Liver (tissue), 9 donors: Measurements from ENCODE around the gene C16orf74. TPM values are rescaled to one million over a fixed set of nuclear protein-coding genes. Genes with fewer than 3 reads are reported as not detected.

Experiments
- DNase-seq: peaks from one replicate; pipeline ENCODE4 v3.0.0-alpha.2; 2017; ENCODE audit warnings: low spot score
- H3K27ac ChIP-seq, 2 donors: one replicate each; pipeline ENCODE4 v1.7.0; 2013; ENCODE audit warnings: inconsistent platforms in 2 of 2, low read length in 2 of 2, control low read depth in 1 of 2, low read depth in 1 of 2, mild to moderate bottlenecking in 1 of 2
- H3K27me3 ChIP-seq, 4 donors: one replicate each; pipeline versions ENCODE4 v1.6.1 to v1.7.0; 2013; ENCODE audit warnings: low read length in 3 of 4, inconsistent platforms in 1 of 4, mild to moderate bottlenecking in 1 of 4, moderate library complexity in 1 of 4; ENCODE audit not compliant: control insufficient read depth in 4 of 4, insufficient read depth in 4 of 4
- H3K36me3 ChIP-seq, 4 donors: one replicate each; pipeline versions ENCODE4 v1.6.1 to v1.7.0; 2013; ENCODE audit warnings: low read length in 3 of 4, mild to moderate bottlenecking in 3 of 4, low read depth in 1 of 4, moderate library complexity in 1 of 4; ENCODE audit not compliant: control insufficient read depth in 4 of 4, insufficient read depth in 3 of 4
- H3K4me1 ChIP-seq, 4 donors: one replicate each; pipeline versions ENCODE4 v1.6.1 to v1.7.0; 2013; ENCODE audit warnings: low read length in 3 of 4, mild to moderate bottlenecking in 3 of 4, moderate library complexity in 1 of 4; ENCODE audit not compliant: control insufficient read depth in 4 of 4, insufficient read depth in 4 of 4
- H3K4me3 ChIP-seq, 3 donors: one replicate each; pipeline versions ENCODE4 v1.6.1 to v1.7.0; 2013; ENCODE audit warnings: low read length in 3 of 3, control low read depth in 1 of 3, low read depth in 1 of 3, mild to moderate bottlenecking in 1 of 3
- H3K9ac ChIP-seq, 2 donors: one replicate each; pipeline ENCODE4 v1.7.0; 2013; ENCODE audit warnings: low read length in 2 of 2, mild to moderate bottlenecking in 2 of 2, moderate library complexity in 2 of 2, control low read depth in 1 of 2, low read depth in 1 of 2
- H3K9me3 ChIP-seq, 4 donors: one replicate each; pipeline versions ENCODE4 v1.6.1 to v1.7.0; 2013; ENCODE audit warnings: low read length in 3 of 4; ENCODE audit not compliant: control insufficient read depth in 4 of 4
- EGR1 ChIP-seq, 2 donors: IDR thresholded peaks; 2 replicates each; pipeline ENCODE4 v1.6.1; 2016 to 2018; ENCODE audit warnings: antibody characterized with exemption in 2 of 2, low read depth in 2 of 2
- FOXA1 ChIP-seq: IDR thresholded peaks from 2 replicates; pipeline ENCODE4 v1.6.1; 2016; ENCODE audit warnings: antibody characterized with exemption
- FOXA2 ChIP-seq: IDR thresholded peaks from 2 replicates; pipeline ENCODE4 v1.6.1; 2016; ENCODE audit warnings: antibody characterized with exemption
- GABPA ChIP-seq, 2 donors: IDR thresholded peaks in 1 of 2; conservative IDR thresholded peaks in 1 of 2; 2 replicates each; pipeline ENCODE4 v1.6.1; 2016; ENCODE audit warnings: antibody characterized with exemption in 2 of 2, mild to moderate bottlenecking in 1 of 2, moderate library complexity in 1 of 2
- HNF4G ChIP-seq: IDR thresholded peaks from 2 replicates; pipeline ENCODE4 v1.6.1; 2016; ENCODE audit warnings: antibody characterized with exemption
- NR2F2 ChIP-seq: IDR thresholded peaks from 2 replicates; pipeline ENCODE4 v1.6.1; 2016; ENCODE audit warnings: antibody characterized with exemption
- REST ChIP-seq: IDR thresholded peaks from 2 replicates; pipeline ENCODE4 v1.6.1; 2016; ENCODE audit warnings: antibody characterized with exemption, mild to moderate bottlenecking
- RXRA ChIP-seq, 2 donors: IDR thresholded peaks; 2 replicates each; pipeline ENCODE4 v1.6.1; 2017 to 2018; ENCODE audit warnings: antibody characterized with exemption in 2 of 2, mild to moderate bottlenecking in 1 of 2
- SP1 ChIP-seq: IDR thresholded peaks from 2 replicates; pipeline ENCODE4 v1.6.1; 2018; ENCODE audit warnings: antibody characterized with exemption, mild to moderate bottlenecking
- TAF1 ChIP-seq: conservative IDR thresholded peaks from 2 replicates; pipeline ENCODE4 v1.6.1; 2016; ENCODE audit warnings: antibody characterized with exemption, mild to moderate bottlenecking
- YY1 ChIP-seq: IDR thresholded peaks from 2 replicates; pipeline ENCODE4 v1.6.1; 2016; ENCODE audit warnings: antibody characterized with exemption, mild to moderate bottlenecking
- WGBS: extraction: QIAGEN DNeasy Blood & Tissue Kit; methylation state at CpG from one replicate; pipeline ENCODE4 v1.1.7; 2013; 5-methylcytosine and 5-hydroxymethylcytosine counted together
- polyA plus RNA-seq, 2 donors: library from polyadenylated mRNA; stranded (reverse) in 1 of 2; unstranded in 1 of 2; fragments of 200-250 nt in 1 of 2; fragments of >200 nt in 1 of 2; fragmentation: Nextera tagmentation in 1 of 2; extraction: Ambion mirVana in 1 of 2; gene quantifications; one replicate each; pipeline versions ENCODE4 v1.2.1 to v1.2.3, GENCODE V29; 2013 to 2015
- total RNA-seq, 2 donors: library from RNA; depleted of rRNA; stranded (reverse); fragments of >200 nt; gene quantifications; one replicate each; pipeline ENCODE4 v1.2.3, GENCODE V29; 2014
- TF ChIP-seq, protein P1 (sequence below): IDR thresholded peaks from 2 replicates; pipeline ENCODE4 v1.6.1; 2016; ENCODE audit warnings: antibody characterized with exemption
- TF ChIP-seq, protein P2 (sequence below): IDR thresholded peaks from 2 replicates; pipeline ENCODE4 v1.6.1; 2016; ENCODE audit warnings: antibody characterized with exemption
- TF ChIP-seq, protein P3 (sequence below): fragments of 150-350 bp; IDR thresholded peaks from 2 replicates; pipeline ENCODE4 v1.5.1; 2017; ENCODE audit warnings: improper control_type of control experiment, low read depth, low read length; ENCODE audit not compliant: missing input control
- donor health status: healthy.
- donor health status: healthy.
- donor health status: healthy.
- donor health status: healthy.
- donor health status: healthy.

Gene C16orf74
- total and polyA plus RNA-seq, 4 donors: 0.37 to 0.75 (median 0.43) TPM

- Histone ChIP-seq H3K27me3 (no peaks in the 10 kb centered on the region), H3K36me3 (peaks cover 0 to 16% (median 2%) of the 10 kb centered on the region in 4 donors), H3K9ac (no peak overlapping the region), H3K4me3 (no peak overlapping the region), H3K27ac (no peak overlapping the region), H3K9me3 (no peaks in the 10 kb centered on the region), H3K4me1 (peaks cover 4 to 30% (median 22%) of the 10 kb centered on the region in 4 donors)
- TF ChIP-seq RXRA (IDR thresholded peaks at IDR 0.05): no peak
- TF ChIP-seq, protein P1, sequence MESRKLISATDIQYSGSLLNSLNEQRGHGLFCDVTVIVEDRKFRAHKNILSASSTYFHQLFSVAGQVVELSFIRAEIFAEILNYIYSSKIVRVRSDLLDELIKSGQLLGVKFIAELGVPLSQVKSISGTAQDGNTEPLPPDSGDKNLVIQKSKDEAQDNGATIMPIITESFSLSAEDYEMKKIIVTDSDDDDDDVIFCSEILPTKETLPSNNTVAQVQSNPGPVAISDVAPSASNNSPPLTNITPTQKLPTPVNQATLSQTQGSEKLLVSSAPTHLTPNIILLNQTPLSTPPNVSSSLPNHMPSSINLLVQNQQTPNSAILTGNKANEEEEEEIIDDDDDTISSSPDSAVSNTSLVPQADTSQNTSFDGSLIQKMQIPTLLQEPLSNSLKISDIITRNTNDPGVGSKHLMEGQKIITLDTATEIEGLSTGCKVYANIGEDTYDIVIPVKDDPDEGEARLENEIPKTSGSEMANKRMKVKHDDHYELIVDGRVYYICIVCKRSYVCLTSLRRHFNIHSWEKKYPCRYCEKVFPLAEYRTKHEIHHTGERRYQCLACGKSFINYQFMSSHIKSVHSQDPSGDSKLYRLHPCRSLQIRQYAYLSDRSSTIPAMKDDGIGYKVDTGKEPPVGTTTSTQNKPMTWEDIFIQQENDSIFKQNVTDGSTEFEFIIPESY: no peak
- TF ChIP-seq FOXA1: no peak
- TF ChIP-seq, protein P2, sequence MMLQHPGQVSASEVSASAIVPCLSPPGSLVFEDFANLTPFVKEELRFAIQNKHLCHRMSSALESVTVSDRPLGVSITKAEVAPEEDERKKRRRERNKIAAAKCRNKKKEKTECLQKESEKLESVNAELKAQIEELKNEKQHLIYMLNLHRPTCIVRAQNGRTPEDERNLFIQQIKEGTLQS: no peak
- no peak for TF ChIP-seq REST
- TF ChIP-seq FOXA2: no peak
- TF ChIP-seq, protein P3, sequence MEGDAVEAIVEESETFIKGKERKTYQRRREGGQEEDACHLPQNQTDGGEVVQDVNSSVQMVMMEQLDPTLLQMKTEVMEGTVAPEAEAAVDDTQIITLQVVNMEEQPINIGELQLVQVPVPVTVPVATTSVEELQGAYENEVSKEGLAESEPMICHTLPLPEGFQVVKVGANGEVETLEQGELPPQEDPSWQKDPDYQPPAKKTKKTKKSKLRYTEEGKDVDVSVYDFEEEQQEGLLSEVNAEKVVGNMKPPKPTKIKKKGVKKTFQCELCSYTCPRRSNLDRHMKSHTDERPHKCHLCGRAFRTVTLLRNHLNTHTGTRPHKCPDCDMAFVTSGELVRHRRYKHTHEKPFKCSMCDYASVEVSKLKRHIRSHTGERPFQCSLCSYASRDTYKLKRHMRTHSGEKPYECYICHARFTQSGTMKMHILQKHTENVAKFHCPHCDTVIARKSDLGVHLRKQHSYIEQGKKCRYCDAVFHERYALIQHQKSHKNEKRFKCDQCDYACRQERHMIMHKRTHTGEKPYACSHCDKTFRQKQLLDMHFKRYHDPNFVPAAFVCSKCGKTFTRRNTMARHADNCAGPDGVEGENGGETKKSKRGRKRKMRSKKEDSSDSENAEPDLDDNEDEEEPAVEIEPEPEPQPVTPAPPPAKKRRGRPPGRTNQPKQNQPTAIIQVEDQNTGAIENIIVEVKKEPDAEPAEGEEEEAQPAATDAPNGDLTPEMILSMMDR: no peak
- no peak for TF ChIP-seq EGR1 (IDR thresholded peaks at IDR 0.05; ENCODE audit: low read depth in 2 of 2)
- TF ChIP-seq GABPA (IDR thresholded peaks at IDR 0.05 in 1 of 2, conservative IDR thresholded peaks at IDR 0.05 in 1 of 2): no peak
- DNase-seq: no peak
- WGBS: 92% methylated on average over 6 of the region's 6 CpGs
Measured at GRCh38 chr16:85796152-85796551, 45.3 kb upstream of the C16orf74 start.

- 90% methylated on average over 8 of the region's 8 CpGs for WGBS
- Histone ChIP-seq H3K4me1 (peaks cover 0 to 18% (median 15%) of the 10 kb centered on the region in 4 donors), H3K27me3 (no peaks in the 10 kb centered on the region), H3K4me3 (no peak overlapping the region), H3K36me3 (peaks cover 0 to 16% (median 2%) of the 10 kb centered on the region in 4 donors), H3K9me3 (no peaks in the 10 kb centered on the region), H3K9ac (no peak overlapping the region), H3K27ac (no peak overlapping the region)
- TF ChIP-seq RXRA (IDR thresholded peaks at IDR 0.05): no peak
- no peak for TF ChIP-seq TAF1
- no peak for TF ChIP-seq EGR1 (IDR thresholded peaks at IDR 0.05; ENCODE audit: low read depth in 2 of 2)
- TF ChIP-seq YY1: no peak
- TF ChIP-seq, protein P2: no peak
- TF ChIP-seq FOXA2: no peak
- no peak for TF ChIP-seq NR2F2
- TF ChIP-seq SP1: no peak
- TF ChIP-seq HNF4G: no peak
- TF ChIP-seq, protein P1: no peak
- TF ChIP-seq, protein P3: no peak
- DNase-seq: no peak
Measured at GRCh38 chr16:85794696-85795095, 43.8 kb upstream of the C16orf74 start.
